Stimulated activated effector memory CD8-positive, alpha-beta T cell treated with anti-CD3 and anti-CD28 coated beads, Interleukin-12 subunit alpha, Interleukin-12 subunit beta, amount 100 ng/mL, for 72 hours (primary cell): ENCODE data around the gene GALNT18.

Experiments
- ATAC-seq: fragments of 150-1000 bp; cut with Tn5 transposase; 2 replicates; pipeline ENCODE4 v1.10.0; 2021
- DNase-seq, 2 donors: peaks; one replicate each; pipeline ENCODE4 v3.0.0; 2021 to 2022; ENCODE audit warnings: low spot score in 2 of 2
- H3K27ac Mint-ChIP-seq: one replicate; pipeline ENCODE4 v1.8.0; 2022; ENCODE audit warnings: mild to moderate bottlenecking, mixed read lengths
- H3K36me3 Mint-ChIP-seq: one replicate; pipeline ENCODE4 v1.8.0; 2022; ENCODE audit warnings: mild to moderate bottlenecking, mixed read lengths
- H3K4me1 Mint-ChIP-seq: one replicate; pipeline ENCODE4 v1.8.0; 2022; ENCODE audit warnings: mixed read lengths
- H3K4me3 Mint-ChIP-seq: one replicate; pipeline ENCODE4 v1.8.0; 2022; ENCODE audit warnings: mild to moderate bottlenecking, mixed read lengths
- H3K9me3 Mint-ChIP-seq: one replicate; pipeline ENCODE4 v1.8.0; 2022; ENCODE audit warnings: mixed read lengths

GALNT18 gene

GRCh38 chr11:11432621-11433319 lies 189.0 kb downstream of the GALNT18 start:
- Mint-ChIP-seq H3K36me3 (no peaks in the 10 kb centered on the region), H3K27ac (no peak overlapping the region), H3K4me1 (no peaks in the 10 kb centered on the region), H3K9me3 (no peaks in the 10 kb centered on the region), H3K4me3 (no peak overlapping the region)
- no peak for DNase-seq
- no peak for ATAC-seq

DNA sequence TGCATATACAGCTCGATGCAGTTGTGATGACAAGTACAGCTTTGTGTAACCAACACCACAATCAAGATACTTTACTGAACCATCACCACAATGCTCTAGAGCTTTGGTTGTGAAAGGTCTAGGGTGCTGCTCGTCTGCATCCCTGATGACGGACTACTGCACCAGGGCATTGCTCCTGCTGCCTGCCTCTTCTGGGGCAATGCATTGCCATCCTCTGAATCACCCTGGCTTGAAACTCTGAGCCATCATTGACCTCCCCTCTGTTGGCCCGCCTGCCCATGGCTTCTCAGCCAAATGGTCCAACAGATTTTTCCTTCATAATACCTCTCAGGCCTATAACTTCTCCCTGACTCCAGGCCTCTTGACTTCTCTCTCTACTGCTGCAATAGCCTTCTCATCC lies 191.4 kb downstream of the GALNT18 start:
- ATAC-seq (no peak), DNase-seq (no peak)
- no peaks in the 10 kb centered on the region for H3K9me3 Mint-ChIP-seq
- no peak overlapping the region for H3K27ac Mint-ChIP-seq
- no peaks in the 10 kb centered on the region for H3K36me3 Mint-ChIP-seq
- H3K4me1 Mint-ChIP-seq, result no peaks in the 10 kb centered on the region
- H3K4me3 Mint-ChIP-seq, result no peak overlapping the region

- no peak for ATAC-seq
- Mint-ChIP-seq H3K4me1 (no peaks in the 10 kb centered on the region), H3K4me3 (no peak overlapping the region), H3K9me3 (no peaks in the 10 kb centered on the region), H3K36me3 (no peaks in the 10 kb centered on the region), H3K27ac (no peak overlapping the region)
- no peak for DNase-seq
Observed at GRCh38 chr11:11428714-11429113, 193.1 kb downstream of the GALNT18 start.

GRCh38 chr11:11427542-11427941 lies 194.3 kb downstream of the GALNT18 start:
- Mint-ChIP-seq H3K4me3 (no peak overlapping the region), H3K9me3 (no peaks in the 10 kb centered on the region), H3K27ac (no peak overlapping the region), H3K4me1 (no peaks in the 10 kb centered on the region), H3K36me3 (no peaks in the 10 kb centered on the region)
- DNase-seq, result no peak
- ATAC-seq, result no peak

GRCh38 chr11:11427140-11427539 lies 194.7 kb downstream of the GALNT18 start:
- H3K9me3 Mint-ChIP-seq, result no peaks in the 10 kb centered on the region
- H3K4me3 Mint-ChIP-seq, result no peak overlapping the region
- DNase-seq (no peak), ATAC-seq (no peak)
- H3K4me1 Mint-ChIP-seq, result no peaks in the 10 kb centered on the region
- H3K36me3 Mint-ChIP-seq, result no peaks in the 10 kb centered on the region
- H3K27ac Mint-ChIP-seq, result no peak overlapping the region

- DNase-seq (no peak), ATAC-seq (no peak)
- Mint-ChIP-seq H3K9me3 (no peaks in the 10 kb centered on the region), H3K27ac (no peak overlapping the region), H3K36me3 (no peaks in the 10 kb centered on the region), H3K4me3 (no peak overlapping the region), H3K4me1 (no peaks in the 10 kb centered on the region)
Observed at GRCh38 chr11:11426226-11426952, 195.4 kb downstream of the GALNT18 start.

- DNase-seq (no peak), ATAC-seq (no peak)
- no peak overlapping the region for H3K4me3 Mint-ChIP-seq
- no peak overlapping the region for H3K27ac Mint-ChIP-seq
- H3K36me3 Mint-ChIP-seq, result no peaks in the 10 kb centered on the region
- H3K4me1 Mint-ChIP-seq, result no peaks in the 10 kb centered on the region
- H3K9me3 Mint-ChIP-seq, result no peaks in the 10 kb centered on the region
Observed at GRCh38 chr11:11425806-11426205, 196.0 kb downstream of the GALNT18 start.

DNA sequence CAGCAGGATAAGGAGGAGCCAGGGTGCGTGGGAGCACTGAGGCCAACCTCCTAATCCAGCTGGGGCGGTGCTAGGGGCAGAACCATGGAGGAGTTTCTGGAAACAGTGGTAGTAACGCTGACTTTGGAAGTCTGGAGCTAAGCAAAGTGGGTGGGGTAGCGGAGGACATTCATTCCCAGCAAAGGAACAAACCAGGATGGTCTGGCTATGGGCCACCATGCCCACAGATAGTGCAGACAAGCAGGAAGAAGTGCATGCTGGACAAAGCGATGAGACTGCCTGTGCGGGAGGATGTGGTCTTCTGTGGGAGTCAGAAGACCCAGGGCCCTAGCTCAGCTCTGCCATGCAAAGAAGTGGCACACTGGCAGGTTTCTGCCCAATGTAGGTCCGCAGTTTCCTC lies 197.1 kb downstream of the GALNT18 start:
- H3K27ac Mint-ChIP-seq, result no peak overlapping the region
- no peaks in the 10 kb centered on the region for H3K9me3 Mint-ChIP-seq
- DNase-seq, result no peak
- ATAC-seq, result no peak
- H3K4me1 Mint-ChIP-seq, result no peaks in the 10 kb centered on the region
- H3K36me3 Mint-ChIP-seq, result no peaks in the 10 kb centered on the region
- no peak overlapping the region for H3K4me3 Mint-ChIP-seq

DNA sequence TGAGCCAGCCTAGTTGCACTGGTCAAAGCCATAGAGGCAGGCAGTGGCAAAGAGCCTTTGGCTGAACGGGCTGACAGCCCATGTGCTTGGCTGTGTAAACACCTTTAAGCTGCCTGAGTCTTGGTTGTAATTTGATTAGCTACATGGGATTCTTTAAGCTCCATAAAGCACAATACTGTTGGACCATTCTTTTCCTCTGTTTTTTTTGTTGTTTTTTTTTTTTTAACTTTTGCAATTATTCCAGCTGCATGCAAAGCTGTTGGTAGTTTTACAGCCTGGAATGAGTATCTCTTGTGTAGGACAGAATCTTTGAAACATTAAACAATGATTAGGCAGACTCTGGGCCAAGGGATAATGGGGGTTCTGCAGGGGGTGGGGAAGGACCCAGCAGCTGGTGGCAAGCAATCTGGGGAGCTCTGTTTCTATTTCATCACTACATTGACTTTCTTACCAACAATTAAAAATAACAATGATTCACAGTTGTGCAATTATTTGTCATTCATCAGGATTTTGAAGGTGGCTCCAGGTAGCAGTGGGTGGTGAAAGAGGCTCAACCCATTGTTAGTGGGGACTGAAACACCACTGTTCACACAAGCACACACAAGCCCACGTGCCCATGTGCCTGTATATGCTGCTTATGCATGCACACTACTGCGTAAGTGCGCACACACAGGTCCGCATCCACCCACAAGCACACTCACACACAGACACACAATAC lies 199.2 kb downstream of the GALNT18 start:
- no peaks in the 10 kb centered on the region for H3K36me3 Mint-ChIP-seq
- H3K9me3 Mint-ChIP-seq, result no peaks in the 10 kb centered on the region
- ATAC-seq, result no peak
- no peak overlapping the region for H3K4me3 Mint-ChIP-seq
- H3K4me1 Mint-ChIP-seq, result no peaks in the 10 kb centered on the region
- no peak for DNase-seq
- H3K27ac Mint-ChIP-seq, result no peak overlapping the region

GRCh38 chr11:11421509-11421908 lies 200.3 kb downstream of the GALNT18 start:
- Mint-ChIP-seq H3K27ac (no peak overlapping the region), H3K4me3 (no peak overlapping the region), H3K36me3 (no peaks in the 10 kb centered on the region), H3K4me1 (no peaks in the 10 kb centered on the region), H3K9me3 (no peaks in the 10 kb centered on the region)
- no peak for ATAC-seq
- no peak for DNase-seq

- H3K4me1 Mint-ChIP-seq, result no peaks in the 10 kb centered on the region
- no peaks in the 10 kb centered on the region for H3K9me3 Mint-ChIP-seq
- ATAC-seq, result no peak
- H3K4me3 Mint-ChIP-seq, result no peak overlapping the region
- H3K36me3 Mint-ChIP-seq, result no peaks in the 10 kb centered on the region
- no peak for DNase-seq
- H3K27ac Mint-ChIP-seq, result no peak overlapping the region
Observed at GRCh38 chr11:11420899-11421285, 200.9 kb downstream of the GALNT18 start.

- no peak overlapping the region for H3K27ac Mint-ChIP-seq
- H3K36me3 Mint-ChIP-seq, result no peaks in the 10 kb centered on the region
- no peaks in the 10 kb centered on the region for H3K4me1 Mint-ChIP-seq
- ATAC-seq (no peak), DNase-seq (no peak)
- H3K9me3 Mint-ChIP-seq, result no peaks in the 10 kb centered on the region
- no peak overlapping the region for H3K4me3 Mint-ChIP-seq
Observed at GRCh38 chr11:11420191-11420898, 201.5 kb downstream of the GALNT18 start.

DNA sequence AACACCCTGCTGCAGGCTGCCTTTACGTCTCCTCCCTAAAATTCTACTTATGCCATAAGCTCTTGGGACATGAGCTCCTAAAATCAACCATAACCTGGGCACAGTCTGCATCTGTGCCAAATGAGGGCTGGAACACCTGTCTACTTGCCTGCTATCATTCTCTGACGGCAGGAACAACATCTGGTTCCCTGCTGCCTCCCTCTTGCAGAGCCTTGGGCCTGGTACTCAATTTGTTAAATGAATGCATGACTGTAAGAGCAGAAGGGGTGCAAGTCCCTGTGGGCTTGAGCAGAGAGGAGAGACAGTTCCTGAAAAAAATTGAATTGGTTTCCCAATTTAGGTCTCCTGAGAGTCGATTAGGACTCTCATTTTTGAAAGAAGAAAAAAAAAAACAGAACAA lies 202.1 kb downstream of the GALNT18 start:
- DNase-seq (no peak), ATAC-seq (no peak)
- H3K4me3 Mint-ChIP-seq, result no peak overlapping the region
- H3K27ac Mint-ChIP-seq, result no peak overlapping the region
- H3K9me3 Mint-ChIP-seq, result no peaks in the 10 kb centered on the region
- H3K4me1 Mint-ChIP-seq, result no peaks in the 10 kb centered on the region
- H3K36me3 Mint-ChIP-seq, result no peaks in the 10 kb centered on the region

- no peak for DNase-seq
- ATAC-seq, result no peak
- H3K4me1 Mint-ChIP-seq, result no peaks in the 10 kb centered on the region
- no peaks in the 10 kb centered on the region for H3K36me3 Mint-ChIP-seq
- H3K9me3 Mint-ChIP-seq, result no peaks in the 10 kb centered on the region
- H3K27ac Mint-ChIP-seq, result no peak overlapping the region
- H3K4me3 Mint-ChIP-seq, result no peak overlapping the region
Observed at GRCh38 chr11:11416917-11417316, 204.9 kb downstream of the GALNT18 start.

DNA sequence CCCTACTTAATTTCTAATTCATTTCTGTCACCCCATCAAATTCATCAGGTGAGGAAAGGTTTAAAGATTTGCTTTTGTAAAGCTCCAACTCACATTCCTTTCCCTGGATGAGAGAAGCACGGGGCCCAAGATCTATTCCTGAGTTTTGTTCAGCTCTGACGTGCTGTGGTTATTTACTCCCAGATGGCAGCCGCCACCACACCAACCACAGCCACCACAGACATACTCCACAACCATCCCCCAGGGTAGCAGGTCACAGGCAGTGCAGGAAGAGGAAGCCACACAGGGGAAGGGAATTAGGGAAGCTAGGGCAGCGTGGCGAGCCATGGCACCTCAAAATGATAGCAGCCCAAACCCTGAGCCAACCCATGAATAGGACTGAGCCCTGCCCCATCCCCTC lies 205.3 kb downstream of the GALNT18 start:
- no peak overlapping the region for H3K4me3 Mint-ChIP-seq
- no peak overlapping the region for H3K27ac Mint-ChIP-seq
- DNase-seq, result no peak
- no peaks in the 10 kb centered on the region for H3K36me3 Mint-ChIP-seq
- no peak for ATAC-seq
- no peaks in the 10 kb centered on the region for H3K9me3 Mint-ChIP-seq
- H3K4me1 Mint-ChIP-seq, result no peaks in the 10 kb centered on the region
